ENCODE results near the gene SGPP2.

Gene SGPP2

GRCh38 chr2:222566229-222566628 lies 141.9 kb downstream of the SGPP2 start:
- Histone ChIP-seq H3K4me3 (ENCODE audit: low read depth, low read length) (no peak overlapping the region), H3K36me3 (ENCODE audit: control insufficient read depth in 2 of 2, insufficient read depth in 1 of 2, low read length in 2 of 2) (peaks cover 0 to 49% of the 10 kb centered on the region in 2 experiments; a peak in 2 of 3 replicates), H3K4me1 (ENCODE audit: control insufficient read depth, insufficient read depth, low read length) (no peaks in the 10 kb centered on the region; the same call in 1 of the 2 replicates), H3K9me3 (ENCODE audit: control insufficient read depth, insufficient read depth, low read depth, low read length) (no peaks in the 10 kb centered on the region), H3K27ac (ENCODE audit: extremely low read depth, low read depth, low read length) (no peak overlapping the region)
- no peak for TF ChIP-seq ZNF518A (tag by site-specific recombination; conservative IDR thresholded peaks at IDR 0.05; ENCODE audit: low read depth)
- no peak for TF ChIP-seq ZSCAN30 (tag by site-specific recombination; IDR thresholded peaks at IDR 0.05)
- no peak for TF ChIP-seq GLI2 (tag by site-specific recombination; IDR thresholded peaks at IDR 0.05; ENCODE audit: borderline replicate concordance, low read depth)
- TF ChIP-seq ZNF677 (tag by site-specific recombination; IDR thresholded peaks at IDR 0.05) = no peak
- TF ChIP-seq ZNF274 (IDR thresholded peaks at IDR 0.05; ENCODE audit: low read length) = no peak
- no peak for TF ChIP-seq ZNF274 (tag by site-specific recombination; IDR thresholded peaks at IDR 0.05; ENCODE audit: borderline replicate concordance)
- TF ChIP-seq ZNF600 (tag by site-specific recombination; IDR thresholded peaks at IDR 0.05) = no peak
- TF ChIP-seq ZSCAN5A (tag by site-specific recombination; IDR thresholded peaks at IDR 0.05) = no peak
- TF ChIP-seq ZBTB8A (tag by site-specific recombination; IDR thresholded peaks at IDR 0.05) = no peak
- no peak for TF ChIP-seq ZNF398 (tag by site-specific recombination; IDR thresholded peaks at IDR 0.05)
- TF ChIP-seq ZNF571 (tag by site-specific recombination; IDR thresholded peaks at IDR 0.05) = no peak
- no peak for TF ChIP-seq OSR2 (tag by site-specific recombination; IDR thresholded peaks at IDR 0.05)
- no peak for TF ChIP-seq PBX3 (CRISPR knock-in tag; IDR thresholded peaks at IDR 0.05)
- TF ChIP-seq PRDM10 (tag by site-specific recombination; IDR thresholded peaks at IDR 0.05) = no peak
- no peak for TF ChIP-seq OVOL3 (tag by site-specific recombination; IDR thresholded peaks at IDR 0.05)
- no peak for TF ChIP-seq SALL2 (tag by site-specific recombination; IDR thresholded peaks at IDR 0.05; ENCODE audit: borderline replicate concordance)
- TF ChIP-seq ZBTB11 (tag by site-specific recombination; conservative IDR thresholded peaks at IDR 0.05; ENCODE audit: low read depth) = no peak
- no peak for TF ChIP-seq HOXA7 (CRISPR knock-in tag; IDR thresholded peaks at IDR 0.05; ENCODE audit: borderline replicate concordance)
- no peak for TF ChIP-seq ZNF146 (tag by site-specific recombination; IDR thresholded peaks at IDR 0.05)
- ChIA-PET POLR2A (no interaction called here), CTCF (interaction anchor here (0.9 kb wide), 1 partner anchor 541 kb away, joined by 4 read pairs; no protein-coding TSS in a partner anchor)
